Smooth muscle cell (in vitro differentiated cells): ENCODE data around the gene KCNAB1. TPM values are rescaled to one million over a fixed set of nuclear protein-coding genes. Genes with fewer than 3 reads are reported as not detected.

ENCODE experiments used
- DNase-seq: peaks from one replicate; lab custom pipeline; 2025; ENCODE audit not compliant: unreplicated experiment; lab: John Stamatoyannopoulos, UW
- H2AFZ ChIP-seq: fragments of 200-600 bp; sonication (generic); 2 replicates; pipeline ENCODE4 v1.6.0; 2016; ENCODE audit warnings: antibody characterized with exemption, low read depth, mild to moderate bottlenecking
- H3F3A ChIP-seq: fragments of 200-600 bp; sonication (generic); 2 replicates; pipeline ENCODE4 v1.6.0; 2017; ENCODE audit warnings: antibody characterized with exemption, low read depth
- H3K27ac ChIP-seq: fragments of 200-600 bp; sonication (generic); 2 replicates; pipeline ENCODE4 v1.5.1; 2016; ENCODE audit warnings: low read depth, mild to moderate bottlenecking
- H3K27me3 ChIP-seq: fragments of 200-600 bp; sonication (generic); 2 replicates; pipeline ENCODE4 v1.6.1; 2016; ENCODE audit warnings: low read depth, mild to moderate bottlenecking
- H3K36me3 ChIP-seq: fragments of 200-600 bp; sonication (generic); 2 replicates; pipeline ENCODE4 v1.5.1; 2016; ENCODE audit warnings: low read depth
- H3K4me1 ChIP-seq: fragments of 200-600 bp; sonication (generic); 2 replicates; pipeline ENCODE4 v1.5.1; 2016; ENCODE audit warnings: low read depth
- H3K4me2 ChIP-seq: fragments of 200-600 bp; sonication (generic); 2 replicates; pipeline ENCODE4 v1.6.0; 2016; ENCODE audit warnings: mild to moderate bottlenecking
- H3K4me3 ChIP-seq: fragments of 200-600 bp; sonication (generic); 2 replicates; pipeline ENCODE4 v1.5.1; 2016; ENCODE audit warnings: mild to moderate bottlenecking
- H3K79me2 ChIP-seq: fragments of 200-600 bp; sonication (generic); 2 replicates; pipeline ENCODE4 v1.6.0; 2016; ENCODE audit warnings: low read depth, mild to moderate bottlenecking
- H3K9ac ChIP-seq: fragments of 200-600 bp; sonication (generic); 2 replicates; pipeline ENCODE4 v1.6.0; 2016; ENCODE audit warnings: low read depth
- H3K9me3 ChIP-seq: fragments of 200-600 bp; sonication (generic); replicated peaks from 2 replicates; pipeline ENCODE4 v1.5.1; 2016; ENCODE audit warnings: low read depth
- H4K20me1 ChIP-seq: fragments of 200-600 bp; sonication (generic); 2 replicates; pipeline ENCODE4 v1.6.0; 2016; ENCODE audit warnings: low read depth
- CTCF ChIP-seq: fragments of 200-600 bp; sonication (generic); IDR thresholded peaks from 2 replicates; pipeline ENCODE4 v1.5.1; 2017; ENCODE audit warnings: borderline replicate concordance, mild to moderate bottlenecking, antibody characterized with exemption; ENCODE audit not compliant: insufficient read depth, poor library complexity, severe bottlenecking
- WGBS: methylation state at CpG from one replicate; pipeline ENCODE4 v1.1.7; 2016; ENCODE audit warnings: low lambda C conversion rate; 5-methylcytosine and 5-hydroxymethylcytosine counted together
- polyA plus RNA-seq: library from polyadenylated mRNA; unstranded; fragments of >200 nt; fragmentation: Nextera tagmentation; extraction: Ambion mirVana; gene quantifications from 2 replicates; pipeline ENCODE4 v1.2.1, GENCODE V29; 2016
- total RNA-seq: library from RNA; depleted of rRNA; stranded (reverse); fragments of >200 nt; gene quantifications from 2 replicates; pipeline ENCODE4 v1.2.3, GENCODE V29; 2014

Gene KCNAB1
- total and polyA plus RNA-seq, 2 experiments from 2014 or later = 0.36 to 1.0 TPM

GRCh38 chr3:156407617-156408225 lies 287.3 kb downstream of the KCNAB1 start:
- H3K27ac ChIP-seq = no peak overlapping the region
- no peak overlapping the region for H2AFZ ChIP-seq
- 92% methylated on average over 11 of the region's 11 CpGs for WGBS
- no peak overlapping the region for H3K4me2 ChIP-seq
- no peaks in the 10 kb centered on the region for H3K4me1 ChIP-seq
- no peaks in the 10 kb centered on the region for H3F3A ChIP-seq
- H3K9me3 ChIP-seq = no peaks in the 10 kb centered on the region
- no peak for DNase-seq
- H3K27me3 ChIP-seq = no peaks in the 10 kb centered on the region
- no peak overlapping the region for H3K9ac ChIP-seq
- H3K36me3 ChIP-seq = no peaks in the 10 kb centered on the region
- no peak for TF ChIP-seq CTCF
- no peaks in the 10 kb centered on the region for H4K20me1 ChIP-seq
- H3K79me2 ChIP-seq = no peaks in the 10 kb centered on the region
- H3K4me3 ChIP-seq = no peak overlapping the region

- Histone ChIP-seq H3K27me3 (no peaks in the 10 kb centered on the region), H3K36me3 (no peaks in the 10 kb centered on the region), H4K20me1 (no peaks in the 10 kb centered on the region), H3K4me3 (no peak overlapping the region), H3K4me1 (no peaks in the 10 kb centered on the region), H3K9me3 (no peaks in the 10 kb centered on the region), H3K79me2 (no peaks in the 10 kb centered on the region), H3K9ac (no peak overlapping the region), H3K4me2 (no peak overlapping the region), H2AFZ (no peak overlapping the region), H3K27ac (peak overlapping the region; percentile 74), H3F3A (no peaks in the 10 kb centered on the region)
- WGBS = 37% methylated on average over 3 of the region's 3 CpGs
- DNase-seq = no peak
- TF ChIP-seq CTCF = no peak
Observed at GRCh38 chr3:156409694-156410093, 289.3 kb downstream of the KCNAB1 start.

GRCh38 chr3:156412600-156412999 lies 292.2 kb downstream of the KCNAB1 start:
- H3K9ac ChIP-seq = no peak overlapping the region
- no peak overlapping the region for H3K4me3 ChIP-seq
- no peaks in the 10 kb centered on the region for H3F3A ChIP-seq
- no peak for DNase-seq
- TF ChIP-seq CTCF = no peak
- 80% methylated on average over 1 of the region's 1 CpG for whole genome bisulfite sequencing
- no peaks in the 10 kb centered on the region for H3K9me3 ChIP-seq
- no peak overlapping the region for H3K27ac ChIP-seq
- no peaks in the 10 kb centered on the region for H3K27me3 ChIP-seq
- H2AFZ ChIP-seq = no peak overlapping the region
- H3K79me2 ChIP-seq = no peaks in the 10 kb centered on the region
- no peaks in the 10 kb centered on the region for H3K36me3 ChIP-seq
- no peaks in the 10 kb centered on the region for H3K4me1 ChIP-seq
- H3K4me2 ChIP-seq = no peak overlapping the region
- H4K20me1 ChIP-seq = no peaks in the 10 kb centered on the region

- Histone ChIP-seq H3K36me3 (no peaks in the 10 kb centered on the region), H3K4me3 (no peak overlapping the region), H3K27me3 (no peaks in the 10 kb centered on the region), H3K4me1 (no peaks in the 10 kb centered on the region), H2AFZ (no peak overlapping the region), H3K79me2 (no peaks in the 10 kb centered on the region), H4K20me1 (no peaks in the 10 kb centered on the region), H3K9ac (no peak overlapping the region), H3K4me2 (no peak overlapping the region), H3K27ac (no peak overlapping the region), H3K9me3 (no peaks in the 10 kb centered on the region), H3F3A (no peaks in the 10 kb centered on the region)
- no peak for DNase-seq
- TF ChIP-seq CTCF = no peak
- WGBS = 76% methylated on average over 4 of the region's 4 CpGs
Observed at GRCh38 chr3:156413293-156413892, 293.0 kb downstream of the KCNAB1 start.
